Medulla oblongata (tissue), 1 donor: ENCODE results near the gene MEIS2.

Experiments used
- DNase-seq: peaks from one replicate; pipeline ENCODE4 v3.0.0-alpha.2; 2015; ENCODE audit errors: extremely low spot score

Gene MEIS2

GRCh38 chr15:37112971-37113670, 12.8 kb upstream of the MEIS2 start:
- no peak for DNase-seq

- no peak for DNase-seq
Observed at GRCh38 chr15:37112171-37112570, 11.8 kb upstream of the MEIS2 start.

GRCh38 chr15:37111427-37111717, 11.0 kb upstream of the MEIS2 start:
- no peak for DNase-seq

- DNase-seq = no peak
Observed at GRCh38 chr15:37109872-37110572, 9.7 kb upstream of the MEIS2 start.

GRCh38 chr15:37109168-37109871, 9.0 kb upstream of the MEIS2 start:
- DNase-seq = no peak

- no peak for DNase-seq
Observed at GRCh38 chr15:37108381-37109167, 8.2 kb upstream of the MEIS2 start.

GRCh38 chr15:37107744-37108380, 7.5 kb upstream of the MEIS2 start:
- no peak for DNase-seq

- peak; percentile 18 for DNase-seq
Observed at GRCh38 chr15:37107071-37107743, 6.9 kb upstream of the MEIS2 start.

- peak; percentile 78 for DNase-seq
Observed at GRCh38 chr15:37106490-37107001, 6.2 kb upstream of the MEIS2 start.

- DNase-seq = no peak
Observed at GRCh38 chr15:37105889-37106288, 5.5 kb upstream of the MEIS2 start.

- DNase-seq = no peak
Observed at GRCh38 chr15:37105029-37105428, 4.7 kb upstream of the MEIS2 start.

GRCh38 chr15:37104424-37104981, 4.2 kb upstream of the MEIS2 start:
- peak; percentile 2 for DNase-seq

- no peak for DNase-seq
Observed at GRCh38 chr15:37103475-37104423, 3.4 kb upstream of the MEIS2 start.

- no peak for DNase-seq
Observed at GRCh38 chr15:37103163-37103435, 2.8 kb upstream of the MEIS2 start.

GRCh38 chr15:37102305-37103162, 2.2 kb upstream of the MEIS2 start:
- no peak for DNase-seq

GRCh38 chr15:37101980-37102304, 1.6 kb upstream of the MEIS2 start:
- no peak for DNase-seq

GRCh38 chr15:37100966-37101215, 542 bp upstream of the MEIS2 start:
- DNase-seq = no peak

GRCh38 chr15:37099319-37100108, 835 bp downstream of the MEIS2 start:
- peak; percentile 62 for DNase-seq
